Mesendoderm (in vitro differentiated cells): ENCODE measurements around the gene IL20.

ENCODE experiments used
- DNase-seq: peaks from one replicate; pipeline ENCODE4 v3.0.0; 2013
- H2AK5ac ChIP-seq: 2 replicates; pipeline ENCODE4 v1.6.1; 2013; ENCODE audit warnings: low read length, inconsistent platforms
- H2BK120ac ChIP-seq: 2 replicates; pipeline ENCODE4 v1.6.1; 2013; ENCODE audit warnings: low read depth, mild to moderate bottlenecking, low read length, moderate library complexity, mixed read lengths
- H2BK15ac ChIP-seq: replicated peaks from 2 replicates; pipeline ENCODE4 v1.6.1; 2013; ENCODE audit warnings: low read depth, mild to moderate bottlenecking, moderate library complexity
- H2BK5ac ChIP-seq: 2 replicates; pipeline ENCODE4 v1.6.1; 2013; ENCODE audit warnings: low read length, inconsistent platforms
- H3K18ac ChIP-seq: 2 replicates; pipeline ENCODE4 v1.6.1; 2013; ENCODE audit warnings: mild to moderate bottlenecking, low read length, mixed read lengths
- H3K23ac ChIP-seq: one replicate; pipeline ENCODE4 v1.6.1; 2013; ENCODE audit warnings: low read length
- H3K27ac ChIP-seq: 2 replicates; pipeline ENCODE4 v1.5.1; 2013; ENCODE audit warnings: low read depth, mild to moderate bottlenecking, inconsistent platforms, low read length, moderate library complexity
- H3K27me3 ChIP-seq: 2 replicates; pipeline ENCODE4 v1.6.1; 2013; ENCODE audit warnings: low read length, control low read depth, mild to moderate bottlenecking, inconsistent platforms; ENCODE audit not compliant: insufficient read depth, poor library complexity
- H3K36me3 ChIP-seq: 2 replicates; pipeline ENCODE4 v1.6.1; 2013; ENCODE audit warnings: low read length, inconsistent platforms; ENCODE audit not compliant: control insufficient read depth, insufficient read depth
- H3K4ac ChIP-seq: one replicate; pipeline ENCODE4 v1.6.1; 2013; ENCODE audit warnings: low read depth, mild to moderate bottlenecking, low read length, moderate library complexity
- H3K4me1 ChIP-seq: 2 replicates; pipeline ENCODE4 v1.6.1; 2013; ENCODE audit warnings: low read depth, low read length, inconsistent platforms; ENCODE audit not compliant: control insufficient read depth
- H3K4me2 ChIP-seq: 2 replicates; pipeline ENCODE4 v1.6.1; 2013; ENCODE audit warnings: low read length
- H3K4me3 ChIP-seq: 2 replicates; pipeline ENCODE4 v1.5.1; 2013; ENCODE audit warnings: mild to moderate bottlenecking, low read length
- H3K56ac ChIP-seq: one replicate; pipeline ENCODE4 v1.6.1; 2013; ENCODE audit warnings: low read length
- H3K79me1 ChIP-seq: 2 replicates; pipeline ENCODE4 v1.6.1; 2013; ENCODE audit warnings: low read length, inconsistent platforms
- H3K79me2 ChIP-seq: 2 replicates; pipeline ENCODE4 v1.6.1; 2013; ENCODE audit warnings: mild to moderate bottlenecking, low read length; ENCODE audit not compliant: control insufficient read depth, insufficient read depth
- H3K9ac ChIP-seq: 2 replicates; pipeline ENCODE4 v1.6.1; 2013; ENCODE audit warnings: low read length, inconsistent platforms
- H4K5ac ChIP-seq: one replicate; pipeline ENCODE4 v1.6.1; 2013; ENCODE audit warnings: low read length
- H4K8ac ChIP-seq: one replicate; pipeline ENCODE4 v1.6.1; 2013; ENCODE audit warnings: low read depth, mild to moderate bottlenecking, control low read depth, low read length, moderate library complexity
- WGBS: extraction: QIAGEN DNeasy Blood & Tissue Kit; methylation state at CpG from one replicate; pipeline ENCODE4 v1.1.7; 2013; ENCODE audit warnings: low lambda C conversion rate, missing lambda C conversion rate; ENCODE audit not compliant: insufficient coverage; ENCODE audit errors: extremely low coverage; 5-methylcytosine and 5-hydroxymethylcytosine counted together

Gene IL20

GRCh38 chr1:206883160-206883559 lies 17.7 kb downstream of the IL20 start:
- Histone ChIP-seq H3K9ac (no peak overlapping the region), H3K4me1 (no peaks in the 10 kb centered on the region), H3K4me3 (no peak overlapping the region), H2BK15ac (no peak overlapping the region), H2BK120ac (no peak overlapping the region), H4K8ac (no peak overlapping the region), H3K79me1 (no peaks in the 10 kb centered on the region), H3K4ac (no peak overlapping the region), H3K23ac (no peak overlapping the region), H2AK5ac (no peak overlapping the region), H3K4me2 (no peak overlapping the region), H3K27ac (no peak overlapping the region), H3K36me3 (no peaks in the 10 kb centered on the region), H3K79me2 (no peaks in the 10 kb centered on the region), H3K27me3 (no peaks in the 10 kb centered on the region), H2BK5ac (no peak overlapping the region), H4K5ac (no peak overlapping the region), H3K18ac (no peak overlapping the region), H3K56ac (no peak overlapping the region)
- DNase-seq, result no peak
- WGBS, result no CpG with 5 or more reads among the region's 1 CpG

DNA sequence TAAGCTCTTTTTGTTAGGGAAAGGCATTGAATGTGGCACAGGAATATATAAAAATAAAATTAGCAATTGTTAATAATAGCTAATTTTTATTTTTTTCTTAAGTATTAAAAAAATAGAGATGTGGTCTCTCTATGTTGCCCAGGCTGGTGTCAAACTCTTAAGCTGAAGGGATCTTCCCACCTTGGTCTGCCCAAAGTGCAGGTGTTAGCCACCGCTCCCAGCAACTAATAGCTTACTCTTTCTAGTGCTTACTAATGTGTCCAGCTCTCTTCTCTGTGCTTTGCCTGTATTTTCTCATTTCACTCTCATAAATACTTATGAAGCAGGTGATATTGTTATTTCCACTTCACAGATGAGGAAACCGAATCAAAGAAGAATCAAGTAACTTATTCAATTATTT lies 18.5 kb downstream of the IL20 start:
- Histone ChIP-seq H3K4me1 (no peaks in the 10 kb centered on the region), H3K79me1 (no peaks in the 10 kb centered on the region), H3K4me2 (no peak overlapping the region), H3K4me3 (no peak overlapping the region), H3K27me3 (no peaks in the 10 kb centered on the region), H3K9ac (no peak overlapping the region), H3K56ac (no peak overlapping the region), H4K5ac (no peak overlapping the region), H2BK15ac (no peak overlapping the region), H2AK5ac (no peak overlapping the region), H3K4ac (no peak overlapping the region), H3K23ac (no peak overlapping the region), H2BK120ac (no peak overlapping the region), H3K79me2 (no peaks in the 10 kb centered on the region), H3K18ac (no peak overlapping the region), H2BK5ac (no peak overlapping the region), H3K27ac (no peak overlapping the region), H3K36me3 (no peaks in the 10 kb centered on the region), H4K8ac (no peak overlapping the region)
- no CpG with 5 or more reads among the region's 2 CpGs for WGBS
- no peak for DNase-seq

DNA sequence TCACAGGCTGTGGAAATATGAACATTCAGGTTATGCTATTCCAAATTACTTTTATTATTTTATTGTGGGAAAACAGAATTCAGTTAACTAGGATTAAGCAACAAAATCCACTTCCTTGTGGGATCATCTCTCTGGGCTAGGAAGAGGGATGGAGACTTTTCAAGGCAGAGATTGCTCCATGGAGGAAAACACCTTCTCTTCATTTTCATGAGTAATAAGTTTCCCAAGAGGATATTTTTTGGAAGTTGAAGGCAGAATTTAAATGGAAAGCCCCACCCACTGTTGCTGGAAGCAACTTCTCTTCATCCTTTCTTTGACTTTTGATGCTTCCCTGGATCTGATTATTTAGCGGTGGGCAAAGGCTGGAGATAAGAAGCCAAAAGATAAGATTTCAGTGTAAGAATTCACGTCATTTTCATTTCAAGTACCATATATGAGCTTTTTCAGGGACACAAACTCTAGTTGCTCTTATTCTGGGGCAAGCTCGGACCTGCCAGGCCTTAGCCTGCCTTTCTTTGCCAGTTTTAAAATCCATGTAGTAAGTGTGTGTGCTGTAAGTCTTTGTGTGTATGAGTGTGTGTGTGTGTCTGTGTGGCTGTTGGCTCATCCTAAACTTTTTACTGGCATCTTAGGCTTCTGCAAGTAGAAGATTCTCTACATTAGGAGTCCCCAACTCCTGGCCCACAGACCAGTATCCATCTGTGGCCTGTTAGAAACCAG lies 20.1 kb downstream of the IL20 start:
- Histone ChIP-seq H3K4me2 (no peak overlapping the region), H2BK15ac (no peak overlapping the region), H3K4ac (no peak overlapping the region), H3K56ac (no peak overlapping the region), H3K4me1 (peaks cover 6% of the 10 kb centered on the region), H3K4me3 (no peak overlapping the region), H3K79me2 (no peaks in the 10 kb centered on the region), H4K5ac (no peak overlapping the region), H2BK120ac (no peak overlapping the region), H3K18ac (no peak overlapping the region), H3K79me1 (no peaks in the 10 kb centered on the region), H3K27ac (no peak overlapping the region), H2BK5ac (no peak overlapping the region), H3K23ac (no peak overlapping the region), H3K36me3 (no peaks in the 10 kb centered on the region), H2AK5ac (no peak overlapping the region), H3K9ac (no peak overlapping the region), H4K8ac (no peak overlapping the region), H3K27me3 (no peaks in the 10 kb centered on the region)
- WGBS, result no CpG with 5 or more reads among the region's 3 CpGs
- no peak for DNase-seq

- Histone ChIP-seq H4K8ac (no peak overlapping the region), H3K4me1 (peaks cover 8% of the 10 kb centered on the region), H3K4ac (no peak overlapping the region), H3K79me1 (no peaks in the 10 kb centered on the region), H2BK5ac (no peak overlapping the region), H3K79me2 (no peaks in the 10 kb centered on the region), H3K56ac (no peak overlapping the region), H3K23ac (no peak overlapping the region), H3K18ac (no peak overlapping the region), H2AK5ac (no peak overlapping the region), H3K27me3 (no peaks in the 10 kb centered on the region), H3K9ac (no peak overlapping the region), H2BK120ac (no peak overlapping the region), H3K27ac (no peak overlapping the region), H4K5ac (no peak overlapping the region), H3K36me3 (no peaks in the 10 kb centered on the region), H2BK15ac (no peak overlapping the region), H3K4me2 (no peak overlapping the region), H3K4me3 (no peak overlapping the region)
- no peak for DNase-seq
- WGBS, result no CpG with 5 or more reads among the region's 1 CpG
These were observed 21.4 kb downstream of the IL20 start for GRCh38 chr1:206886831-206887230.

DNA sequence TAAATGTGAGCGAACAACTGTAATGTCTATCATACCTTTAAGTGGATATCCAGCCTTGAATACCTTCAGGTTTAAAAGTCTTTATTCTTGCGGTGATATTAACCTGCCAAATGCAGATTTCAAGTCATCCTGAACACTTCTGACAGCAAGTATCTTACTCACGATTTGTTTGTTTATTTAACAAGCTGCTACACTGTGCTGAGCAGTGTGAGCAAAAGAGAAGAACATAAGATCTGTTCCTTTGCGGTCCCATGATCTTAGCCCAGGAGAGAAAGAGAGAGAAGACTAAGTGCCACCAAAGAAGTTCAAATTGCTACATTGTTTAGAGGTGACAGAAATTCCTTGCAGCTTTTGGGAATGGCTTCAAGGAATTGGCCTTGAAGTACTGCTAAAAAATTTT lies 22.3 kb downstream of the IL20 start:
- Histone ChIP-seq H2BK15ac (no peak overlapping the region), H3K79me1 (no peaks in the 10 kb centered on the region), H3K27ac (no peak overlapping the region), H3K4me3 (no peak overlapping the region), H3K4me1 (peaks cover 8% of the 10 kb centered on the region), H3K4me2 (no peak overlapping the region), H2BK5ac (no peak overlapping the region), H2BK120ac (no peak overlapping the region), H4K5ac (no peak overlapping the region), H3K56ac (no peak overlapping the region), H3K36me3 (no peaks in the 10 kb centered on the region), H4K8ac (no peak overlapping the region), H3K18ac (no peak overlapping the region), H3K23ac (no peak overlapping the region), H3K4ac (no peak overlapping the region), H3K79me2 (no peaks in the 10 kb centered on the region), H2AK5ac (no peak overlapping the region), H3K27me3 (no peaks in the 10 kb centered on the region), H3K9ac (no peak overlapping the region)
- DNase-seq, result no peak
- WGBS, result no CpG with 5 or more reads among the region's 4 CpGs
